ENCODE measurements around the gene UTF1.

UTF1 gene

GRCh38 chr10:133254421-133255120, 24.6 kb downstream of the UTF1 start:
- no peak overlapping the region for H3K27ac ChIP-seq
- no peak for TF ChIP-seq CTCF (conservative IDR thresholded peaks at IDR 0.05)

GRCh38 chr10:133255323-133255722, 25.3 kb downstream of the UTF1 start:
- no peak for TF ChIP-seq CTCF (conservative IDR thresholded peaks at IDR 0.05)
- H3K27ac ChIP-seq: no peak overlapping the region

GRCh38 chr10:133257489-133258065, 27.6 kb downstream of the UTF1 start:
- peak overlapping the region; percentile 40 for H3K27ac ChIP-seq

GRCh38 chr10:133258066-133258817, 28.2 kb downstream of the UTF1 start:
- TF ChIP-seq CTCF (conservative IDR thresholded peaks at IDR 0.05): no peak
- H3K27ac ChIP-seq: peak overlapping the region; percentile 40

More at GRCh38 chr10:133257489-133258065, 27.6 kb downstream of the UTF1 start:
- peak; percentile 49 for TF ChIP-seq CTCF (conservative IDR thresholded peaks at IDR 0.05)

GRCh38 chr10:133258818-133259601, 29.0 kb downstream of the UTF1 start:
- peak overlapping the region; percentile 40 for H3K27ac ChIP-seq

GRCh38 chr10:133259602-133259989, 29.6 kb downstream of the UTF1 start:
- no peak overlapping the region for H3K27ac ChIP-seq
- no peak for TF ChIP-seq CTCF (conservative IDR thresholded peaks at IDR 0.05)

More at GRCh38 chr10:133258818-133259601, 29.0 kb downstream of the UTF1 start:
- TF ChIP-seq CTCF (conservative IDR thresholded peaks at IDR 0.05): no peak

Measured in VCaP (cell line).